PC-3 (cell line): ENCODE results near the gene ABCD3.

Source experiments
- CTCF ChIP-seq: fragments of 300-600 bp; sonication (generic); conservative IDR thresholded peaks from 2 replicates; pipeline ENCODE4 v1.5.1; 2017; ENCODE audit warnings: antibody characterized with exemption, low read depth, mild to moderate bottlenecking, low read length
- EZH2 ChIP-seq: fragments of 300-600 bp; sonication (generic); IDR thresholded peaks from one replicate; pipeline ENCODE4 v1.6.1; 2017; ENCODE audit warnings: antibody characterized with exemption, mild to moderate bottlenecking, low read length; ENCODE audit not compliant: unreplicated experiment
- EZH2phosphoT487 ChIP-seq: fragments of 300-600 bp; sonication (generic); IDR thresholded peaks from 2 replicates; pipeline ENCODE4 v1.6.1; 2018; ENCODE audit warnings: mild to moderate bottlenecking, antibody characterized with exemption, low read length, borderline replicate concordance

- TF ChIP-seq EZH2 (no peak), EZH2phosphoT487 (no peak), CTCF (no peak)
Measured at GRCh38 chr1:94418664-94419655, 771 bp downstream of the ABCD3 start.
